ENCODE measurements around the gene CNDP2. TPM values are rescaled to one million over a fixed set of nuclear protein-coding genes. Genes with fewer than 3 reads are reported as not detected.

Gene CNDP2
- total RNA-seq, 4 donors from 2014 or later, result 71.8 to 87.8 (median 81.5) TPM

- H3K4me3 ChIP-seq, result no peak overlapping the region
- WGBS, 2 donors, result 72 to 76% methylated on average over 15 of the region's 15 CpGs
- TF ChIP-seq POLR2A (IDR thresholded peaks at IDR 0.05) (no peak), EP300 (IDR thresholded peaks at IDR 0.05) (no peak)
These were observed 9.9 kb upstream of the CNDP2 start for GRCh38 chr18:74486119-74486849.

GRCh38 chr18:74488354-74488753 lies 7.8 kb upstream of the CNDP2 start:
- H3K27ac ChIP-seq, result no peak overlapping the region
- DNase-seq (ENCODE audit: low spot score in 2 of 2), result no peak
- H3K27me3 ChIP-seq, result no peaks in the 10 kb centered on the region
- 93% methylated on average over 8 of the region's 8 CpGs for WGBS, 2 donors
- no peak overlapping the region for H3K4me3 ChIP-seq
- H3K4me1 ChIP-seq, result peaks cover 0 to 10% (median 2%) of the 10 kb centered on the region in 4 donors
- no peaks in the 10 kb centered on the region for H3K36me3 ChIP-seq
- H3K9me3 ChIP-seq, result no peaks in the 10 kb centered on the region
- TF ChIP-seq, protein P1, sequence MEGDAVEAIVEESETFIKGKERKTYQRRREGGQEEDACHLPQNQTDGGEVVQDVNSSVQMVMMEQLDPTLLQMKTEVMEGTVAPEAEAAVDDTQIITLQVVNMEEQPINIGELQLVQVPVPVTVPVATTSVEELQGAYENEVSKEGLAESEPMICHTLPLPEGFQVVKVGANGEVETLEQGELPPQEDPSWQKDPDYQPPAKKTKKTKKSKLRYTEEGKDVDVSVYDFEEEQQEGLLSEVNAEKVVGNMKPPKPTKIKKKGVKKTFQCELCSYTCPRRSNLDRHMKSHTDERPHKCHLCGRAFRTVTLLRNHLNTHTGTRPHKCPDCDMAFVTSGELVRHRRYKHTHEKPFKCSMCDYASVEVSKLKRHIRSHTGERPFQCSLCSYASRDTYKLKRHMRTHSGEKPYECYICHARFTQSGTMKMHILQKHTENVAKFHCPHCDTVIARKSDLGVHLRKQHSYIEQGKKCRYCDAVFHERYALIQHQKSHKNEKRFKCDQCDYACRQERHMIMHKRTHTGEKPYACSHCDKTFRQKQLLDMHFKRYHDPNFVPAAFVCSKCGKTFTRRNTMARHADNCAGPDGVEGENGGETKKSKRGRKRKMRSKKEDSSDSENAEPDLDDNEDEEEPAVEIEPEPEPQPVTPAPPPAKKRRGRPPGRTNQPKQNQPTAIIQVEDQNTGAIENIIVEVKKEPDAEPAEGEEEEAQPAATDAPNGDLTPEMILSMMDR (IDR thresholded peaks at IDR 0.05), result no peak
- TF ChIP-seq POLR2A (IDR thresholded peaks at IDR 0.05) (no peak), EP300 (IDR thresholded peaks at IDR 0.05) (no peak)

More at GRCh38 chr18:74486119-74486849, 9.9 kb upstream of the CNDP2 start:
- Histone ChIP-seq H3K4me1 (peaks cover 0 to 10% (median 2%) of the 10 kb centered on the region in 4 donors), H3K36me3 (no peaks in the 10 kb centered on the region), H3K9me3 (no peaks in the 10 kb centered on the region), H3K27me3 (no peaks in the 10 kb centered on the region), H3K27ac (no peak overlapping the region)
- no peak for DNase-seq (ENCODE audit: low spot score in 2 of 2)

DNA sequence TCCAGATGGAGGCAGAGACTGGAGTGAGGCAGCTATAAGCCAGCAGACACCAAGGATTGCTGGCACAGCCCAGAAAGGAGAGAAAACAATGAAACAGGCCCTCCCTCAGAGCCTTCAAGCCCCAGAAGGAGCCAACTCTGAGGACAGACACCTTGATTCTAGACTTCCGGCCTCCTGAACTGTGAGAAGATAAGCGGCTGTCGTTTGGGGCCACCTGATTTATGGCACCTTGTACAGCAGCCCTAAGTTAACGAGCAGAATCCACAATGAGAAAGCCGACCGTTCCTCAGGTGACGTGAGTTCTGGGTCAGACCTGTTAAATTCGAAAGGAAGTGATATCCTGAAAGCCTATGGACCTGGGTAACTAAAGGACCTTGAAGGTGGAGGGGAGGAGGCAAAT lies 7.3 kb upstream of the CNDP2 start:
- peaks cover 0 to 10% (median 2%) of the 10 kb centered on the region in 4 donors for H3K4me1 ChIP-seq
- DNase-seq (ENCODE audit: low spot score in 2 of 2), result no peak
- TF ChIP-seq, protein P1 (IDR thresholded peaks at IDR 0.05), result no peak
- TF ChIP-seq POLR2A (IDR thresholded peaks at IDR 0.05) (no peak), EP300 (IDR thresholded peaks at IDR 0.05) (no peak)
- H3K36me3 ChIP-seq, result no peaks in the 10 kb centered on the region
- H3K27ac ChIP-seq, result no peak overlapping the region
- H3K9me3 ChIP-seq, result no peaks in the 10 kb centered on the region
- 95% methylated on average over 8 of the region's 8 CpGs for WGBS, 2 donors
- no peaks in the 10 kb centered on the region for H3K27me3 ChIP-seq
- no peak overlapping the region for H3K4me3 ChIP-seq

DNA sequence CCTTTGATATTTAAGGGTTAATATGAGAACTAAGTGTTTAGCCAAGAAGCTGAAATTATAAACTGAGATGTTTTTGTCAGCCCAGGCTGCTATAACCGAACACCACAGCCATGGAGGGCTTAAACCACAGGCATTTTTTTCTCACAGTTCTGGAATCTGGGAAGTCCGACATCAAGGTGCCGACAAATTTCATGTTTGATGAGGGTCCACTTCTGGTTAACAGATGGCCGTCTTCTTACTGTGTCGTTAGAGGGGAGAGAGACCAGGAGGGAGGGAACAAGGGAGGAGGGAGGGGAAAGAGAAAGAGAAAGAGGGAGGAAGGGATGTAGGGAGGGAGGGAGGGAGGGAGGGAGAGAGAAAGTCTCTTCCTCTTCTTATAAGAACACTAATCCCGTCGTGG lies 6.5 kb upstream of the CNDP2 start:
- no peak for DNase-seq (ENCODE audit: low spot score in 2 of 2)

GRCh38 chr18:74492259-74492658 lies 3.9 kb upstream of the CNDP2 start:
- Histone ChIP-seq H3K27me3 (no peaks in the 10 kb centered on the region), H3K36me3 (no peaks in the 10 kb centered on the region), H3K4me1 (peaks cover 0 to 7% (median 5%) of the 10 kb centered on the region in 4 donors), H3K9me3 (no peaks in the 10 kb centered on the region), H3K4me3 (no peak overlapping the region), H3K27ac (no peak overlapping the region)
- 64 to 75% methylated on average over 3 of the region's 3 CpGs for WGBS, 2 donors
- TF ChIP-seq POLR2A (IDR thresholded peaks at IDR 0.05) (no peak), EP300 (IDR thresholded peaks at IDR 0.05) (no peak)
- DNase-seq (ENCODE audit: low spot score in 2 of 2), result no peak

More for the DNA sequence above, 6.5 kb upstream of the CNDP2 start:
- H3K4me3 ChIP-seq, result no peak overlapping the region
- H3K36me3 ChIP-seq, result no peaks in the 10 kb centered on the region
- 32 to 36% methylated on average over 7 of the region's 7 CpGs for WGBS, 2 donors
- H3K27ac ChIP-seq, result no peak overlapping the region
- peaks cover 0 to 10% (median 1%) of the 10 kb centered on the region in 4 donors for H3K4me1 ChIP-seq
- TF ChIP-seq, protein P1 (IDR thresholded peaks at IDR 0.05), result no peak
- TF ChIP-seq POLR2A (IDR thresholded peaks at IDR 0.05), result no peak
- no peak for TF ChIP-seq EP300 (IDR thresholded peaks at IDR 0.05)
- no peaks in the 10 kb centered on the region for H3K27me3 ChIP-seq
- no peaks in the 10 kb centered on the region for H3K9me3 ChIP-seq

GRCh38 chr18:74493689-74494088 lies 2.5 kb upstream of the CNDP2 start:
- WGBS, 2 donors, result 44 to 50% methylated on average over 1 of the region's 1 CpG
- H3K27ac ChIP-seq, result no peak overlapping the region
- no peak for TF ChIP-seq POLR2A (IDR thresholded peaks at IDR 0.05)
- TF ChIP-seq, protein P1 (IDR thresholded peaks at IDR 0.05), result peak; percentile 35 to 61 (median 50)
- no peak for TF ChIP-seq EP300 (IDR thresholded peaks at IDR 0.05)
- DNase-seq (ENCODE audit: low spot score in 2 of 2), result no peak
- no peaks in the 10 kb centered on the region for H3K36me3 ChIP-seq
- peaks cover 0 to 21% (median 14%) of the 10 kb centered on the region in 4 donors for H3K4me1 ChIP-seq
- H3K9me3 ChIP-seq, result no peaks in the 10 kb centered on the region
- H3K4me3 ChIP-seq, result no peak overlapping the region
- no peaks in the 10 kb centered on the region for H3K27me3 ChIP-seq
